NCI-H1694 treated with DMSO at 0.1 percent for 48 hours (cell line): Measurements from ENCODE around the gene APC.
"Not testable (repeated sequence)": the region's sequence is repeated elsewhere in the genome, so short reads cannot be mapped to it uniquely, and the experiment has no call there.

Experiments used
- DNase-seq: peaks from one replicate; lab custom pipeline; 2025; lab: John Stamatoyannopoulos, UW

Gene APC

GRCh38 chr5:112857866-112858265 lies 120.2 kb downstream of the APC start:
- DNase-seq = no peak

GRCh38 chr5:112860571-112860928 lies 122.9 kb downstream of the APC start:
- DNase-seq = not testable (repeated sequence)

GRCh38 chr5:112860929-112861637 lies 123.4 kb downstream of the APC start, which contains the start of gene SRP19:
Gene SRP19 (plus strand): TSS chr5:112861287. CDS start chr5:112861377, 90 bp downstream.
- peak; percentile 95 for DNase-seq

GRCh38 chr5:112861638-112861985 lies 123.9 kb downstream of the APC start:
- no peak for DNase-seq

- DNase-seq = no peak
These were observed 124.4 kb downstream of the APC start for GRCh38 chr5:112862085-112862484.

GRCh38 chr5:112863549-112863948 lies 125.9 kb downstream of the APC start:
- no peak for DNase-seq

GRCh38 chr5:112865128-112865527 lies 127.4 kb downstream of the APC start:
- no peak for DNase-seq

GRCh38 chr5:112866739-112867138 lies 129.1 kb downstream of the APC start:
- DNase-seq = no peak

GRCh38 chr5:112867411-112867810 lies 129.7 kb downstream of the APC start:
- DNase-seq = no peak

- DNase-seq = no peak
These were observed 132.3 kb downstream of the APC start for GRCh38 chr5:112869948-112870347.

GRCh38 chr5:112870966-112871365 lies 133.3 kb downstream of the APC start:
- no peak for DNase-seq

GRCh38 chr5:112876362-112876761 lies 138.7 kb downstream of the APC start:
- no peak for DNase-seq

- DNase-seq = no peak
These were observed 140.4 kb downstream of the APC start for GRCh38 chr5:112878101-112878500.

- DNase-seq = no peak
These were observed 141.1 kb downstream of the APC start for GRCh38 chr5:112878760-112879159.

- DNase-seq = no peak
These were observed 142.7 kb downstream of the APC start for GRCh38 chr5:112880219-112880964.

- DNase-seq = no peak
These were observed 145.5 kb downstream of the APC start for GRCh38 chr5:112883192-112883591.

GRCh38 chr5:112885001-112885400 lies 147.3 kb downstream of the APC start:
- no peak for DNase-seq

- no peak for DNase-seq
These were observed 149.3 kb downstream of the APC start for GRCh38 chr5:112886975-112887374.

GRCh38 chr5:112892066-112892465 lies 154.4 kb downstream of the APC start:
- DNase-seq = peak; percentile 5

- DNase-seq = no peak
These were observed 155.1 kb downstream of the APC start for GRCh38 chr5:112892776-112893175.

GRCh38 chr5:112895682-112896081 lies 158.0 kb downstream of the APC start:
- DNase-seq = no peak
